Stimulated activated CD4-positive, alpha-beta T cell treated with anti-CD3 and anti-CD28 coated beads, Interleukin-1b, Interleukin-23, amount 100 ng/mL, for 1 hour (primary cell): ENCODE data around the gene CBLN3.

ENCODE experiments used
- DNase-seq, 2 donors: peaks; one replicate each; pipeline ENCODE4 v3.0.0-alpha.2; 2020; ENCODE audit warnings: low read depth in 2 of 2

CBLN3 gene

GRCh38 chr14:24426150-24426911 lies 3.1 kb downstream of the CBLN3 start:
- DNase-seq = no peak

GRCh38 chr14:24425704-24426103 lies 3.8 kb downstream of the CBLN3 start:
- no peak for DNase-seq

- no peak for DNase-seq
Observed at GRCh38 chr14:24422694-24423601, 6.5 kb downstream of the CBLN3 start.

GRCh38 chr14:24422261-24422660 lies 7.2 kb downstream of the CBLN3 start:
- no peak for DNase-seq

DNA sequence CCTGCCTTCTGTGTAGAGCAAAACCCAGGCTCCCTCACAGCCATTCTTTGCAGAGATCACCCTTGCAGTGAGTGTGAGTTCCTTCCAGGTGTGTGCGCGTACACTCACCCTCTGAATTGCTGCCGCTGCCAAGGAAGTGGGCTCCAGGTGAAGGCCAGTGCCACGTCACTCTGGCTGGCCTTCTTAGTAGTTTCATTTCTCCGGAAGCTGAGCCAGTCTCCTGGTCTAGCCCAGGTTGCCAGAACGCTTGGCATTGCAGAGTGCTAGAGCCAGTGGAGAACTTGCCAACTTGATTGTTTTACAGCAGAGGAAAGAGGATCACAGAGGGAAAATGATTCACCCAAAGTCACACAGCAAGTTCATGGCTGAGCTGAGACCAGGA lies 11.0 kb downstream of the CBLN3 start:
- DNase-seq = no peak

GRCh38 chr14:24417832-24418491 lies 11.5 kb downstream of the CBLN3 start:
- DNase-seq = no peak

- DNase-seq = no peak
Observed at GRCh38 chr14:24416932-24417619, 12.4 kb downstream of the CBLN3 start.

DNA sequence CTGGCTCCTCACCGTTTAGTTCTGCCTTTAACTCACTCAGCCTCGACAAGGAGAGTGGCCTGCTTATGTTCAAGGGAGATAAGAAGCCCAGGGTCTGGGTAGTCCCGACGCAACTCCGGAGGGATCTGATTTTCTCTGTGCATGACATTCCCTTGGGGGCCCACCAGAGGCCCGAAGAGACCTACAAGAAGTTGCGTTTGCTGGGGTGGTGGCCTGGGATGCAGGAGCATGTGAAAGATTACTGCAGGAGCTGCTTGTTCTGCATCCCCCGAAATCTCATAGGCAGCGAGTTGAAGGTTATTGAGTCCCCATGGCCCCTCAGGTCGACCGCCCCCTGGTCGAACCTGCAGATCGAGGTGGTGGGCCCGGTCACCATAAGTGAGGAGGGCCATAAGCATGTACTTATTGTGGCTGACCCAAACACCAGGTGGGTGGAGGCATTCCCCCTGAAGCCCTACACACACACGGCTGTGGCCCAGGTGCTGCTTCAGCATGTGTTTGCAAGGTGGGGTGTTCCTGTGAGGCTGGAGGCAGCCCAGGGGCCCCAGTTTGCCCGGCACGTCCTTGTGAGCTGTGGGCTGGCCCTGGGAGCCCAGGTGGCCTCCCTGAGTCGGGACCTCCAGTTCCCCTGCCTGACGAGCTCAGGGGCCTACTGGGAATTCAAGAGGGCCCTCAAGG lies 13.1 kb downstream of the CBLN3 start:
- DNase-seq = no peak

DNA sequence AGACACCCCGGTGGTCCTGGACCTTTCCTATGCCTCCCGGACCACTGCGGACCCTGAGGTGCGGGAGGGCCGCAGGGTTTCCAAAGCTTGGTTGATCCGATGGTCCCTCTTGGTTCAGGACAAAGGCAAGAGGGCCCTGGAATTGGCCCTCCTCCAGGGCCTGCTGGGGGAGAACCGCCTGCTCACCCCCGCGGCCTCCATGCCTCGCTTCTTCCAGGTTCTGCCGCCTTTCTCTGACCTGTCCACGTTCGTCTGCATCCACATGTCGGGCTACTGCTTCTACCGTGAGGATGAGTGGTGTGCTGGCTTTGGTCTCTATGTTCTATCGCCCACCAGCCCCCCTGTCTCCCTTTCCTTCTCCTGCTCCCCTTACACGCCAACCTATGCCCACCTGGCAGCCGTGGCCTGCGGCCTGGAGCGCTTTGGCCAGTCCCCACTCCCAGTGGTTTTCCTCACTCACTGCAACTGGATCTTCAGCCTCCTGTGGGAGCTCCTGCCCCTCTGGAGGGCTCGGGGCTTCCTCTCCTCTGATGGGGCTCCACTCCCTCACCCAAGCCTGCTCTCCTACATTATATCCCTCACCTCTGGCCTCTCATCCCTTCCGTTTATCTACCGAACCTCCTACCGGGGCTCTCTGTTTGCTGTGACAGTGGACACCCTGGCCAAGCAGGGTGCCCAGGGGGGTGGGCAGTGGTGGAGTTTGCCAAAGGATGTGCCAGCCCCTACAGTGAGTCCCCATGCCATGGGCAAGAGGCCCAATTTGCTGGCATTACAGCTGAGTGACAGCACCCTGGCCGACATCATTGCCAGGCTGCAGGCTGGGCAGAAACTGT lies 13.8 kb downstream of the CBLN3 start:
- DNase-seq = no peak

- no peak for DNase-seq
Observed at GRCh38 chr14:24414732-24415420, 14.6 kb downstream of the CBLN3 start.

DNA sequence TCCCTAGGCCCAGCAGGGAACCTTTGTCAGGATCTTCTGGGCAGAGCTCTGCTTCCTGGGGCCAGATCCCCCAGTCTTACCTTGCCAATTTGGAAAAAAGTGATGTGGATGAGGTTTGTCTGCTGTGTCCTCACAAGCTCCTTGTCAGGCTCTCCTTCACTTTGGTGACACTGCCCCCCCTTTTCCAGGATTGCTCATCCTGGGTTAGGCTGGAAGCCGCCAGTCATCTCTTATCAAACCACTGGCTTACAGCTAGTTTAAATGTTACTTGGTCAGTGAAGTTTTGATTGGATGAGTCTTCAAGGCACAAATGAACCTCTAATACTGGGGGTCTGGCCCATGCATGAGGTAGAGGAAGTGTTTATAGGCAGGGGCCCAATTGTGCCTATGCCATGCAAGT lies 15.4 kb downstream of the CBLN3 start:
- DNase-seq = no peak

GRCh38 chr14:24411443-24412389 lies 17.8 kb downstream of the CBLN3 start:
- DNase-seq = no peak

- DNase-seq = no peak
Observed at GRCh38 chr14:24409956-24410355, 19.5 kb downstream of the CBLN3 start.

DNA sequence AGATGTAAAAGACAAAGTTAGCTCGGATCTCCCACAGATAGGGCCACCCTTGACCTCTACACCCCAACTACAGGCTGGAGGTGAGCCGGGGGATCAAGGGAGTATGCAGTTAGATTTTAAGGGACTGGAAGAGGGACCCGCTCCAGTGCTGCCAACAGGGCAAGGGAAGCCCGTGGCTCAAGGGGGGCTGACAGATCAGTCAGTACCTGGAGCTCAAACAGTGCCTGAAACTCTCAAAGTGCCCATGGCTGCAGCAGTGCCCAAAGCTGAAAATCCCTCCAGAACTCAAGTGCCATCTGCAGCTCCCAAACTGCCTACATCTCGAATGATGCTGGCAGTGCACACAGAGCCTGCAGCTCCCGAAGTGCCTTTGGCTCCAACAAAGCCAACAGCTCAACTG lies 20.3 kb downstream of the CBLN3 start:
- no peak for DNase-seq

- no peak for DNase-seq
Observed at GRCh38 chr14:24408764-24409163, 20.7 kb downstream of the CBLN3 start.

DNA sequence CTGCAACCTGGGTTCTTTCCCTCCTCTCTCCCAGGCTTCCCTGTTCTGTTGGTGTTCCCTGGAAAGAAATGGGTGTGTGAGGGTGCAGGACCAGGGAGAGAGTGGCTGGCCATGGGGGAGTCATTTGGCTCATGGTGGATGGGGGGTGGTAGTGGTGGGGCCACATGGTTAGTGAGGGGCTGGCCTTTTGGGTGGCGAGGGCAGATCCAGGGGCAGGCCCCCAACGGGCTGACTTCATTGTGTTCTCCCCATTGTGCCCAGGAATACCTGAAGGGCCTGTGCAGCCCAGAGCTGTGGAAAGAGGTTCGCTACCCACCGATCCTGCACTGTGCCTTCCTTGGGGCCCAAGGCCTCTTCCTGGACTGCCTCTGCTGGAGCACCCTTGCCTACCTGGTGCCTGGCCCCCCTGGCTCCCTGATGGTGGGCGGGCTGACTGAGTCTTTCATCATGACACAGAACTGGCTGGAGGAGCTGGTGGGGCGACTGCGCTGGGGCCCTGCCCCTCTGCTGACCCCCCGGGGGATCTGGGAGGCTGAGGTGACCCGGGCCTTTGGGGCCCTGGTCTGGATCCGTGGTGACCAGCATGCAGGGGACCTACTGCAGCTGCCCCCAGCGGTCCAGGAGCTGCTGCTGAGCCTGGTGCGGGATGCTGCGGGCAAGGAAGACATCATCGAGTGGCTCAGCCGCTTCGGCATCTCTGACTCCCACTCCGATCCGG lies 21.7 kb downstream of the CBLN3 start:
- DNase-seq = no peak

DNA sequence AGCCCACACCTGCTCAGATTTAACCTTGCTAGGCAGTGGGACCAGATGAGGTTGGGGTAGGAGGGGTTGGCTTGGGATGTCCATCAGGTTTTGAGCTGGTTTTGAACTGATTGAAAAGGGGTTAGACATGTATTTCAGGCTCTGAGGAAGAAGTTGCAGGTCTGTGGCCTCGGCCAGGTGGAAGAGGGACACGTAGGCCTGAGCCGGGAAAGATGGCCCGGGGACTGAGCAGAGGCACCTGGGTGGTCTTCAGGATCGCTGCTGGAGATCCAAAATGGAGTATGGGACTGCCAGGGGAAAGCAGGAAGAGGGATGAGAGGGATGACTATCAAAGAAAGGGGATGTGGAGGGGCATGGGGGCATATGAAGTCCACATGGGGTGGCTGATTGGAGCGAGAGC lies 23.1 kb downstream of the CBLN3 start:
- DNase-seq = no peak

GRCh38 chr14:24404814-24405213 lies 24.7 kb downstream of the CBLN3 start:
- DNase-seq = no peak
